ENCODE data around the gene ANK3.
"Not testable (repeated sequence)": the region's sequence is repeated elsewhere in the genome, so short reads cannot be mapped to it uniquely, and the experiment has no call there.

Gene ANK3

GRCh38 chr10:60073781-60074656 lies 315.7 kb downstream of the ANK3 start:
- no peak for DNase-seq

GRCh38 chr10:60073397-60073780 lies 316.3 kb downstream of the ANK3 start:
- DNase-seq: no peak

GRCh38 chr10:60069311-60069710 lies 320.4 kb downstream of the ANK3 start:
- DNase-seq: no peak

GRCh38 chr10:60050366-60050765 lies 339.3 kb downstream of the ANK3 start:
- no peak for DNase-seq

DNA sequence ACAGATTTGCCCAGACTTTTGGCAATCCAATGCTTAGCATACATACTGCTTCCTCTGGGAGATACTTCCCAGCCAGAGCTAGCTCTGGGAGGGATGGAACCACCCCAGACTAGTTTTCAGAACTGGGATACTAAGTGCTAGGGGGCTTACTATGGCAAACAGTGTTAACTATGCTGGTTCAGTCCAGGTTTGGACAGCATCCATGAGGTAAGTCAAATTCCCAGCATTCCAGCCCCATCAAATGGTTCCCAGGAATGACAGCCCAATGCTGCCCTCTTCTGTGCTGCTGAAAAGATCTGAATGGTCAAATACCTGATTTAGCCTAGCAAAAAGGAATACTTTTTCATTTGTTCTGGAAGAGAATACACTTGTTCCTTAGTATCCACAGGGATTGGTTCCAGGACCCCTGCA lies 341.6 kb downstream of the ANK3 start:
- no peak for DNase-seq

DNA sequence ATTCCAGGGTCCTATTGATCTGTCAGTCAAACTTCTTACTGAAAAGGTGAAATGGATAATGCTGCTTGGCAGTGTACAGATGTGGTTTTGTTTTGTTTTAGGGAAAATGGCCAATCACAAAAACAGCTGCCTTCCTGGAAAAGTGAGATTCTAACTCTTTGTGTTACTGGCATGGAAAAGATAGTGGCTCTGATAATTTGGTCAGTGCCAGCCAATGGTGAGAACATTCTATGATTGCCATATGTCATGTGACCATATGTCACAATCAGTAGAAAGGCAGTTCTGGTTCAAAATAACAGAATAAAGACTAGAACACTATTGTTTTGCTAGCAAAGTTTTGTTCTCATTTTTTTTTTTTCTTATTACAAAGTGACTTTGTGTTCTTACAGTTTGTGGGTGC lies 344.1 kb downstream of the ANK3 start:
- DNase-seq: no peak

DNA sequence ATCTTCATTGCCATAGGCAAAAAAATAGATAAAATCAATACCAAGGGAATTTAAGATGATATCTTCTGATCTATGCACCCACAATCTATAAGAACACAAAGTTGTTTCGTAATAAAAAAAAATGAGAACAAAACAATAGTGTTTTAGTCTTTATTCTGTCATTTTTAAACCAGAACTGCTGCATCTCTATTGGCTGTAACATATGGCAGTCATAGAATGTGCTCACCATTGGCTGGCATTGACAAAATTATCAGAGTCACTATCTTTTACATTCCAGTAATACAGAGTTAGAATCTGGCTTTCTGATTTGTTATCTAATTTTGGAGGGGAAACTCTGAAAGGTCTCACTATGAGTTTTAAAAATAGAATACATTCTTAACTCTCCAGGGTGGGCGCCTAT lies 344.7 kb downstream of the ANK3 start:
- DNase-seq: no peak

DNA sequence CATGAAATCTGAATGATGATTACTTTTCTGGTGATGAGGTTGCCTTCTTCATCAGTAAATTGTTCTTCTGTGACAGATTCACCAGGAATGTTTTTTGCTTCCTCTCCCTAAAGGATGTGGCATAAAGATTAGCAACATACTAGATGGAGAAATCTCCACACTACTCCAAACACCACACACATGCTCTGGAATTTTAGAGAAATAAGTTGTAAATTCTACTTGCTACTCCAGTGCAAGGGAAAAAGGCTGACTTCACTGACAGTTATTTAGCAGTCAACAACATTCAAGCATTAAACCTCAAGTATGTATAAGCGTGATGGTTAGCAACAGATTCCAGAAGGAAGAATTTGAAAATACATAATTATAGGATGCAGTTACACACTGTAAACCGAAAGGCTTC lies 345.4 kb downstream of the ANK3 start:
- DNase-seq: no peak

- no peak for DNase-seq
Measured at GRCh38 chr10:60043561-60044241, 346.0 kb downstream of the ANK3 start.

DNA sequence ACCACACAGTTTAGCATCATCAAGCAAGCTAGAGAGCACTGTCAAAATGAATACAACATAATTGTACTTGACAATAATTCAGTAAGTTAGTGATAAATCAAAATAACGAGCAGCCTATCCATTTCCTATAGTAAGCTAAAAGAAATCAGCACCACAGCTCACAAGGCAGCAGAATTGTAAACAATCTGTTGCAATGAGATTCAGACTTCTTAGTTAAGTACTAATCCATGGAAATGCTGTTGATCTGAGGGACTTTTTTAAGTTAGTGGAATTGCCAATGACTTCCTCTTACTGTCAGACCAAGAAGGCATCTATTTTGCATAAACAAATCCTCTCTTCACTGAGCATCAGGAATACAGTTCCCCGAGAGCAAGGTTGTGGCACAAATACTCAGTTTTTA lies 346.8 kb downstream of the ANK3 start:
- DNase-seq: no peak

GRCh38 chr10:60042262-60042661 lies 347.4 kb downstream of the ANK3 start:
- no peak for DNase-seq

GRCh38 chr10:60041489-60042133 lies 348.1 kb downstream of the ANK3 start:
- no peak for DNase-seq

DNA sequence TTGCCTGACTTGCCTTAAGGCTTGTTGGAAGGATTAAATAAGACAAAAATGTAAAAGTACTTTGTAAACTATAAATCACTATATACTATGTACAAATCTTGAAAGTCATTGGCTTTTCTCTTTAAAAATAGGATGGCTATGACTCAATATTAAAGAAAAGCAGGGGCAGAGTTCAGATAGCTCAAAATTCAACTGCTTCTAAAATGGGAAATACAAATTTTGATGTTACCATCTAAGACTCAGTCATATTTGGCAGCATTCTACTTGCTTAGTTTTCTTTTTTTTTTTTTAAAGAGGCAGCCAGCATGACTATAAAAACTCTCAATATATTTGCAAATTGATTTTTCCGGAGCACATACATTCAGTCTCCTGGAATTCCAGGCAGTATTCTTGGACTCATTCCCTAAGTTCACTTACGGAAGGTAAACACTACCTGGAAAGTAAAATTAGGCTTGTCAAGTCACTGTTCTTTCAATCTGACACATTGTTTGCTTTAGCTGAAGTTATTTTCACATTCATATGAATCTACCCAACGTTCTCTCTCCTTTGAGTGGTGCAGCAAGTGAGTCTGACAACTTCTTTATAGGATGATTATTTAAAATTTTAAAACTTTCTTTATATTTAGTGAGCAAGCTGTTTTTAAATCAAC lies 349.5 kb downstream of the ANK3 start:
- no peak for DNase-seq

DNA sequence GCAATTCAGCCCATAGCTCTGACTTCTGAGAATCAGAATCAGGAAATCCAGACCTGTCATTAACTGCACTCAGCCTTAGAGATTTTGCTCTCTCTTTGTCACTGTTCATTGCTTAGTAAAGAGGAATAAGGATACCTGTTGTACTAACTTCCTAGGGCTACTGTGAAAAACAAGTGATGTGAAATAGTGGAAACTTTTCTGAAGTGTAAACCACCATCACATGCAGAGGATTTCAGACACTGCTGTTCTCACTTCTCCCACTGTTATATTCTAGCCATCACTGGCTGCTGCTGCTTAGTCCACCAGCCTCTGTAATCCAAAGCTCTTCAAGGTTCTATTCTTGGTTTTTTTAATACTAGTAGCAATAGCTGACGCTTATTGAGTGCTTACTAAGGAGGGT lies 353.7 kb downstream of the ANK3 start:
- no peak for DNase-seq

DNA sequence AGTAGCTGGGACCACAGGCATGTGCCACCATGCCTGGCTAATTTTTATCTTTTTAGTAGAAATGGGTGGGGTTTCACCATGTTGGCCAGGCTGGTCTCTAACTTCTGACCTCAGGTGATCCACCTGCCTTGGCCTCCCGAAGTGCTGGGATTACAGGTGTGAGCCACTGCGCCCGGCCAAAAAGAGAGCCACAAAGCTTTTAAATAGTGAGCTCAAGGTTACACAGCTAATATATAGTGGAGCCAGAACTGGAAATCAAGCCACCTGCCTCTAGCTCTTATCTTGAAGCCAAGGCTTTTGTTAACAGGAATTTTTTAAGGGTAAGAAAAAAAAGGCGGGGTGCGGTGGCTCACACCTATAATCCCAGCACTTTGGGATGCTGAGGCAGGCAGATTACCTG lies 354.3 kb downstream of the ANK3 start:
- DNase-seq: not testable (repeated sequence)

DNA sequence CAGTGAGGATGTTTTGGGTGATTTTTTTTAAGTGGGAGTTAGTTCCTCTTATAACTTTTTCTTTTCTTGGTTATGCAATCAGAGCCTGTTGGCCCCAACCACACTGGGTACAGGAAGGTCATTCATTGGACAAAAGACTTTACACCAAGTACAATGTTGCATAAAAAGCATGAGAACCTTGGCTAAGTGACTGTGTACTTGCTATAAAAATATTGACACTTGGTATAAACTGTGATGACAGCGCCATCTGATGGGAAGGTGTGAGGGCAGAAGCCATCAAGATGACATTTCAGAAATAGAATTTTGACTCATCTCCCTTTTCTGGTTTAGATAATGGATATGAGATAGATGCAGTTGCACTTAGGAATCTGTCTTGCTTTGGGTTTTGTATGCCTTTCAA lies 357.0 kb downstream of the ANK3 start:
- no peak for DNase-seq

GRCh38 chr10:60031664-60032063 lies 358.0 kb downstream of the ANK3 start:
- no peak for DNase-seq

DNA sequence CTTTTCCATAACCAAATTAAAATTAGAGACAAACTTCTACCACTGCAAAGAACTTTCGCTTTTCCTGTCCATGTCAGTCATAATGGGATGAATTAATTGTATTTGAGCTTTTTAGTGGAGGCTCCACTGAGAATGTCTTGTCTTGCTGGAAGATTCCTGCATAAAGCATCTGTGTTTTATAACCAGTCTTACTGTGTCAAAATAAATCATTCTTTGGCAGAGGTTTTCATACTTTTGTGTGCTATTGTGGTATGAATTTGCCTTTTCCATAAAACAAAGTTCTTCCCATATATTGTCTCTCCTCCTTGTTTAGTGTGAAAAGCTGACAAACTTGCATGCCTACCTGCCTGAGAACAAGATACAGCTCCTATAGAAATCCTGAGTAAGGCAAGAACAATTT lies 358.5 kb downstream of the ANK3 start:
- DNase-seq: no peak

DNA sequence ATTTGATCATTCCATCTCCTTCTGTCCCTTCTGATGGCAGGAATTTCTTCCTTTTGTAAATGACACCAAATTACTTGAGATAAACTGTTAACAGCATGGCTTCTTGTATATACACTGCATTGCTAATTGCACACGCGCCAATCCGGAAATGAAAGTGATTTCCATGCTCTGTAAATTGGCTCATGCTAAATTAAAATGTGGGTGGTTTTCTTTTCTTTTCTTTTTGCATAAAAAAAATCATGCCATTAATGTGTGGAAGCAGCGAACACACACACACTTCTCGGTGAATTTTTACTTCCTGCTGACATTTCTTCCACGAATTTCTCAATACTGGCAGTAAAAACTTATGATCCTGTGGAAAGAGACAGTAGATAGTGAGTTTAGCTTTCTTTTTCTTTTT lies 360.2 kb downstream of the ANK3 start:
- DNase-seq: no peak

- DNase-seq: no peak
Measured at GRCh38 chr10:60028081-60028480, 361.6 kb downstream of the ANK3 start.

DNA sequence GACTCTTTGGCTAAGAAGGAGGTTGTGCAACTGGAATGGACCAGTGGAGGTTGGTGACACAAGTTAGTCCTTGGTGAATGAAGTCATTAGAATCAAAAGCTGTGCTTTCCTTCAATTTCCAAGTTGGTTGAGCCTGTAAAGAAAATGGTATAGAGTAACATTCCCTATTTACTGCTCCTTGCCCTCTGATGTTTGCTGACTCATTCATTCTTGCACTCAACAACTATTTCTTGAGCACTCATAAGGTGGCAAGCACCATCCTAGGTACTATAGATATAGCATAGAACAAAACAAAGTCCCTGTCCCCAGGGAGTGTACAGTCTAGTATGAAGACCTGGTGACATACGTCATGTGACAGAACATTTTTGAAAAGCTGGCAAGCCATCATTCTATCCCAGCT lies 364.4 kb downstream of the ANK3 start:
- DNase-seq: no peak

DNA sequence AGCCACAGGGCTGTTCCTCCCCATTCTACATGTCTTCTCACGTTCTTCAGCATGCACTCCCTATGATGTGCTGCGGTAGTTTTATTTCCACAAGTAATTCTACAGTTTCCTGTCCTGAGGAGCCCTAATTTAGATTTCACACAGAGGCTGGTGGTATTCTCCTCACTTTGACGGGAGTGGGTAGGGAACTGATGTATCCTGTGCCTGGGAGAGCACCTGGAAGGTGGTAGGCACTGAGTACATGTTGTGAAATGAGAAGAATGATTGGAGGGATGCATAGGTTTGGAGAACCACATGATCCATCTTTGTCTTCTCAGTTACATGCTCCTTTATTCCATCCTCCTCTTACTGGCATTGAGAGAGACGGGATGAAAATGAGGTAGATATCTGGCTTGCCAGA lies 365.2 kb downstream of the ANK3 start:
- no peak for DNase-seq

DNA sequence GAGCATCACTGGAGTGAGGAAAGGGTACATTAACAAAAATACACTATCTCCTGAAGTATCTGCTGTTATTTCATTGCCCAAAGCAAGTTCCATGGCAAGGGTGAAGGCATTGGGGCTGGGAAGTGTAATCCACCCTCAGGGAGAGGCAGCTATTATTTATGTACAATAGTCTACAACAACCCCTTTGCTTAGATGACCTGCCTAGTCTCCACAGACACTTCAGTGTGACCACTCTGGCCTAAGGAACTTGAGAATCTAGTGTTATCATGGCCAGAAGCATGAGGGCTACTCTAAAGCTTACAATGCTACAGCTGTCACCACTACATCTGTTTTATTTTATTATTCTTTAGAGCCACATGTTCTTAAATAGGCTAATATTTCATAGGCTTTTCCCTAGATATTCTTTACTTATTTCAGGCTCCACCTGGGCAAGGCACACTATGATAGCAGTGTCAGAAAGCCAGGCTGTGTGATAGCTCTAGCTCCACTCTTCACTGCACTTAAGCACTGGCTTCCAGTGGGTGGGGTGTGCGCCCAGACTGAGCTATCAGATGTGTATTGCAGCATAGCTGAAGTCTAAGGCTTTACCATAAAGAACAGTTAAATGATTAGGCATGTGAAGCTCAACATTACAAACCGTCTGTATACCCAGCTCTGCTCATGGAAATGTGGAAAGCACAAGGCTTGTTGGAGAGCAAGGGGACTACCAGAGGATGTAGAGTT lies 366.4 kb downstream of the ANK3 start:
- DNase-seq: no peak
